HL-60 (cell line): ENCODE data around the gene RBBP9.

ENCODE experiments used
- CTCF ChIP-seq: IDR thresholded peaks from one replicate; pipeline ENCODE4 v1.5.1; 2011; ENCODE audit warnings: low read length, control low read depth, inconsistent platforms; ENCODE audit not compliant: insufficient read depth
- POLR2AphosphoS5 ChIP-seq: IDR thresholded peaks from 2 replicates; pipeline ENCODE4 v1.6.1; 2012; ENCODE audit warnings: low read depth
- SPI1 ChIP-seq: IDR thresholded peaks from 2 replicates; pipeline ENCODE4 v1.6.1; 2012; ENCODE audit warnings: low read depth, mild to moderate bottlenecking, borderline replicate concordance

GRCh38 chr20:18511571-18511970 is 14.5 kb upstream of the RBBP9 start:
- TF ChIP-seq SPI1 = peak; percentile 96
- TF ChIP-seq CTCF = no peak
- no peak for TF ChIP-seq POLR2AphosphoS5
